Tibial artery (tissue), 4 donors: ENCODE data around the gene TMEM164.

ENCODE experiments used
- DNase-seq, 2 donors: peaks; one replicate each; pipeline ENCODE4 v3.0.0-alpha.2; 2019
- H3K27ac ChIP-seq, 2 donors: fragments of 200-600 bp; sonication (generic) in 1 of 2; 1 replicate in 1 of 2; 2 replicates in 1 of 2; pipeline ENCODE4 v1.5.1; 2018 to 2019; ENCODE audit warnings: mild to moderate bottlenecking in 1 of 2
- H3K27me3 ChIP-seq, 2 donors: fragments of 200-600 bp; sonication (generic) in 1 of 2; one replicate each; pipeline versions ENCODE4 v1.5.1 to v1.6.0; 2016 to 2019
- H3K36me3 ChIP-seq, 3 donors: fragments of 200-600 bp; sonication (generic) in 2 of 3; one replicate each; pipeline ENCODE4 v1.5.1; 2016 to 2019; ENCODE audit warnings: mild to moderate bottlenecking in 2 of 3
- H3K4me1 ChIP-seq, 4 donors: fragments of 200-600 bp; sonication (generic) in 2 of 4; 1 replicate in 3 of 4; 2 replicates in 1 of 4; pipeline ENCODE4 v1.5.1; 2016 to 2019
- H3K4me3 ChIP-seq, 2 donors: fragments of 200-600 bp; sonication (generic) in 1 of 2; 1 replicate in 1 of 2; 2 replicates in 1 of 2; pipeline ENCODE4 v1.5.1; 2018 to 2019; ENCODE audit warnings: mild to moderate bottlenecking in 2 of 2
- H3K9me3 ChIP-seq, 3 donors: fragments of 200-600 bp; sonication (generic) in 1 of 3; one replicate each; pipeline ENCODE4 v1.5.1; 2016 to 2019
- CTCF ChIP-seq, 2 experiments: fragments of 200-600 bp in 1 of 2; fragments of 450-650 bp in 1 of 2; IDR thresholded peaks; one replicate each; pipeline ENCODE4 v1.5.1; 2017 to 2019; ENCODE audit warnings: antibody characterized with exemption in 2 of 2, mild to moderate bottlenecking in 1 of 2, moderate library complexity in 1 of 2
- intact Hi-C: fragments of 100-400 bp; cut with DNase I; formaldehyde crosslinking; loops from one replicate; pipeline ENCODE4 v1.15.0; 2023; ENCODE audit warnings: low total_unique reads

Gene TMEM164

DNA sequence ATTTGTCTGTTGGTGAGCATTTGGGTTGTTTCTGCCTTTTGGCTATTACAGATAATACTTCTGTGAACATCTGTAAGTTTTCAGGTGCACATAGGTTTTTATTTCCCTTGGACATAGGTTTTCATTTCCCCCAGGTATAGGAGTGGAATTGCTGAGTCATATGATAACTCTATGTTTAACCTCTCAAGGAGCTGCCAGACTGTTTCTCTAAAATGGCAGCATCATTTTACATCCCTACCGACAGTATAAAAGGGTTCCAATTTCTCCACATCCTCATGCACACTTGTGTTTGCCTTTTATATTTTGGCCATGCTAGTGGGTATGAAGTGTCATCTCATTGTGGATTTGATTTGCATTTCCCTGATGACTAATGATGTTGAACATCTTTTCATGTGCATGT lies 53.5 kb downstream of the TMEM164 start:
- Histone ChIP-seq H3K4me1 (no peaks in the 10 kb centered on the region), H3K36me3 (no peaks in the 10 kb centered on the region), H3K4me3 (no peak overlapping the region), H3K27ac (no peak overlapping the region), H3K27me3 (no peaks in the 10 kb centered on the region), H3K9me3 (no peaks in the 10 kb centered on the region)
- no peak for DNase-seq
- intact Hi-C loops, result no loop called here
- TF ChIP-seq CTCF (IDR thresholded peaks at IDR 0.05), result no peak

- no peaks in the 10 kb centered on the region for H3K4me1 ChIP-seq
- no peak for DNase-seq
- H3K9me3 ChIP-seq, result no peaks in the 10 kb centered on the region
- no peak for TF ChIP-seq CTCF (IDR thresholded peaks at IDR 0.05)
- intact Hi-C loops, result no loop called here
- no peak overlapping the region for H3K27ac ChIP-seq
- no peak overlapping the region for H3K4me3 ChIP-seq
- no peaks in the 10 kb centered on the region for H3K36me3 ChIP-seq
- no peaks in the 10 kb centered on the region for H3K27me3 ChIP-seq
Observed at GRCh38 chrX:110059410-110059809, 56.5 kb downstream of the TMEM164 start.

- no peaks in the 10 kb centered on the region for H3K36me3 ChIP-seq
Observed at GRCh38 chrX:110060317-110060716, 57.4 kb downstream of the TMEM164 start.

DNA sequence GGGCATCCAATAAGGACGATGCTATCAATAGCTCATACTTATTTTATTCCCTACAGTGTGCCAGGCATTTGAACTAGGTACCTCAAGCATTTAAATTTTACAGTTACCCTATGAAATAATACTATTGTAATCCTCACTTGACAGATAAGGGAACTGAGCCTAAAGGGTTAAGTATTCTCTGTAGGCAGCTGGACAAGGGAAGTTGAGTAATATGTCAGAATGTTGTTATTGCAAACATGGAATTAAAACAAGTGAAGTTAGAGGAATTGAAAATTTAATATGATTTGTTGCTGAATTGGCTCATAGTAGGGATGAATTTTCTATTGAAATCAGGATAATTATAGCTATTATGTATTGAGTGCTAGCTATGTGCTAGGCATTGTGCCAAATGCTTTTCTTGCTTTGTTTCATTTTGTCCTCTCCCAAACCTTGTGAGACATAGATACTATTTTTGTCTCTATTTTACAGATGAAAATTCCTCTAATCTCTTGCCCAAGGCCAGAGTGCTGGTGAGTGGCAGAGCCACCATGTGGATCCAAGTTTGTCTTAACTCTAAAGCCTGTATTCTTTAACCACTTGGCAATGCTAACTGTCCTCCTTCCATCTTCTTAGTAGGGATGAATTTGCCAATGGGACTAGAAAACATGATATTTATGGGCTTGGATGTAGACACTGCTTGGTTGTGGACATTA lies 58.1 kb downstream of the TMEM164 start:
- intact Hi-C loops, result no loop called here
- Histone ChIP-seq H3K36me3 (no peaks in the 10 kb centered on the region), H3K4me1 (no peaks in the 10 kb centered on the region), H3K9me3 (no peaks in the 10 kb centered on the region), H3K27me3 (no peaks in the 10 kb centered on the region), H3K4me3 (no peak overlapping the region), H3K27ac (no peak overlapping the region)
- TF ChIP-seq CTCF (IDR thresholded peaks at IDR 0.05), result no peak
- no peak for DNase-seq

More at GRCh38 chrX:110060317-110060716, 57.4 kb downstream of the TMEM164 start:
- intact Hi-C loops, result no loop called here
- DNase-seq, result no peak
- Histone ChIP-seq H3K4me3 (no peak overlapping the region), H3K27me3 (no peaks in the 10 kb centered on the region), H3K27ac (no peak overlapping the region), H3K4me1 (no peaks in the 10 kb centered on the region), H3K9me3 (no peaks in the 10 kb centered on the region)
- TF ChIP-seq CTCF (IDR thresholded peaks at IDR 0.05), result no peak

DNA sequence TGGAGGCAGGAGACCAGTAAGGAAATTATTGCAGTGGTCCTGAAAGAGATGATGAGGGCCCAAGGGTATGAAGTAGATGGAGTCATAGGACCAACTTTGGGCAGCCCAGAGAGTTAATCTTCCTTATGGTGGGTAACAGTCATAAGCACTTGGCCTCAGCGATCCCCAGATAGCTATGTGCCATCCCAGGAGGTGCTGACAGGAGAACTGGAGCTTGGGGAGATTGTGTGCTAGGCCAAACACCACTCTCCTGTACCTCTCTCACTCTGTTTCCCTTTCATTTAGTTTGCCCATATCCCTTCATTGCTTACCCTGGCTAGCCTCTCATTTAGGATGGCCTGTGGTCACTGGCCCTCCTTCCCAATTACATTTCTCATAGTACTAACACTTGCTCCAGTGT lies 60.0 kb downstream of the TMEM164 start:
- no peak for DNase-seq
- Histone ChIP-seq H3K27me3 (no peaks in the 10 kb centered on the region), H3K4me1 (no peaks in the 10 kb centered on the region), H3K4me3 (no peak overlapping the region), H3K36me3 (no peaks in the 10 kb centered on the region), H3K27ac (no peak overlapping the region), H3K9me3 (no peaks in the 10 kb centered on the region)
- intact Hi-C loops, result no loop called here
- no peak for TF ChIP-seq CTCF (IDR thresholded peaks at IDR 0.05)
